Hepatocyte (in vitro differentiated cells): ENCODE results near the gene LPP.

Experiments
- CTCF ChIP-seq: fragments of 200-600 bp; sonication (generic); IDR thresholded peaks from 2 replicates; pipeline ENCODE4 v1.5.1; 2016; ENCODE audit warnings: antibody characterized with exemption, mild to moderate bottlenecking; ENCODE audit not compliant: poor library complexity
- EZH2 ChIP-seq: fragments of 200-600 bp; sonication (generic); IDR thresholded peaks from 2 replicates; pipeline ENCODE4 v1.6.1; 2016; ENCODE audit warnings: antibody characterized with exemption, mild to moderate bottlenecking, borderline replicate concordance
- EZH2phosphoT487 ChIP-seq: fragments of 200-600 bp; sonication (generic); IDR thresholded peaks from one replicate; pipeline ENCODE4 v1.6.1; 2018; ENCODE audit warnings: antibody characterized with exemption, mild to moderate bottlenecking, low read depth, moderate library complexity; ENCODE audit not compliant: unreplicated experiment, severe bottlenecking

GRCh38 chr3:188306435-188307005 is 152.6 kb downstream of the LPP start:
- TF ChIP-seq CTCF (no peak), EZH2 (no peak), EZH2phosphoT487 (no peak)
